ENCODE data around the gene MRPL43. TPM values are rescaled to one million over a fixed set of nuclear protein-coding genes. Genes with fewer than 3 reads are reported as not detected.

The MRPL43 gene
- total and polyA plus RNA-seq, 10 of the 15 experiments (the other 5 are each of a cell fraction or from before 2014, with no cell fraction given): 16.6 to 108 (median 65.1) TPM

DNA sequence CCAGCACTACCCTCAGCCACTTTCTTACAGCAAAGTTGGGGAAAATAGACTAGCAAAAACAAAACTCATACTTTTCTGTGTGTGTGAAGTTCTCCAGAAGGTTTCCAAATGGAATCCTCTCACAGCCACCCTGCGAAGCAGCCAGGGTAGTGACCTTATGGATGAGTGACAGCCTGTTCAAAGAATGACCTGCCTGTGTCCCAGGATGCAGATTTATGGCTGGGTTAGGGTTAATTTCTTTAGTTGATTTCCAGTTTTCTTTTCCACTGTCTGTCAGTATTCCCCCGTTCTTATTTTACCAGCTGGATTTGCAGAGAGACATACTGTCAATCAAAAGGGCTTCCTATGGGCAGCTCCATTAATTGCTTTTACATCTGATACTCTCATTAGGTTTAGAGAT, 20.4 kb downstream of the MRPL43 start (continued):
- TF ChIP-seq, protein P1, sequence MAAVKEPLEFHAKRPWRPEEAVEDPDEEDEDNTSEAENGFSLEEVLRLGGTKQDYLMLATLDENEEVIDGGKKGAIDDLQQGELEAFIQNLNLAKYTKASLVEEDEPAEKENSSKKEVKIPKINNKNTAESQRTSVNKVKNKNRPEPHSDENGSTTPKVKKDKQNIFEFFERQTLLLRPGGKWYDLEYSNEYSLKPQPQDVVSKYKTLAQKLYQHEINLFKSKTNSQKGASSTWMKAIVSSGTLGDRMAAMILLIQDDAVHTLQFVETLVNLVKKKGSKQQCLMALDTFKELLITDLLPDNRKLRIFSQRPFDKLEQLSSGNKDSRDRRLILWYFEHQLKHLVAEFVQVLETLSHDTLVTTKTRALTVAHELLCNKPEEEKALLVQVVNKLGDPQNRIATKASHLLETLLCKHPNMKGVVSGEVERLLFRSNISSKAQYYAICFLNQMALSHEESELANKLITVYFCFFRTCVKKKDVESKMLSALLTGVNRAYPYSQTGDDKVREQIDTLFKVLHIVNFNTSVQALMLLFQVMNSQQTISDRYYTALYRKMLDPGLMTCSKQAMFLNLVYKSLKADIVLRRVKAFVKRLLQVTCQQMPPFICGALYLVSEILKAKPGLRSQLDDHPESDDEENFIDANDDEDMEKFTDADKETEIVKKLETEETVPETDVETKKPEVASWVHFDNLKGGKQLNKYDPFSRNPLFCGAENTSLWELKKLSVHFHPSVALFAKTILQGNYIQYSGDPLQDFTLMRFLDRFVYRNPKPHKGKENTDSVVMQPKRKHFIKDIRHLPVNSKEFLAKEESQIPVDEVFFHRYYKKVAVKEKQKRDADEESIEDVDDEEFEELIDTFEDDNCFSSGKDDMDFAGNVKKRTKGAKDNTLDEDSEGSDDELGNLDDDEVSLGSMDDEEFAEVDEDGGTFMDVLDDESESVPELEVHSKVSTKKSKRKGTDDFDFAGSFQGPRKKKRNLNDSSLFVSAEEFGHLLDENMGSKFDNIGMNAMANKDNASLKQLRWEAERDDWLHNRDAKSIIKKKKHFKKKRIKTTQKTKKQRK (IDR thresholded peaks at IDR 0.05; ENCODE audit: low read depth, low read length): no peak

GRCh38 chr10:100965820-100966219, 21.5 kb downstream of the MRPL43 start:
- ChIA-PET CTCF (interaction anchor here (0.5 to 4.6 kb wide), 6 partner anchors 10 to 103 kb away, joined by 3 to 29 read pairs (median 4); no protein-coding TSS in a partner anchor), SMC1A (ENCODE audit: uncharacterized antibody, unreplicated experiment) (interaction anchor here (1.1 kb wide), 1 partner anchor 49 kb away, joined by 3 read pairs; no protein-coding TSS in a partner anchor), RAD21 (ENCODE audit: unreplicated experiment) (no interaction called here), POLR2A (no interaction called here)
- FAIRE-seq (no peak), DNase-seq (ENCODE audit: low read depth, low spot score) (no peak), ATAC-seq (no peak)
- H3K27me3 ChIP-seq (replicated peaks in 1 of 2; ENCODE audit: control insufficient read depth in 2 of 2, insufficient read depth in 2 of 2, low read length in 1 of 2): no peaks in the 10 kb centered on the region
- no peak overlapping the region for H3K9ac ChIP-seq (ENCODE audit: control insufficient read depth, insufficient read depth, low read length)
- no peak overlapping the region for H3K27ac ChIP-seq (ENCODE audit: control insufficient read depth, insufficient read depth)
- no peak overlapping the region for H3K4me3 ChIP-seq
- WGBS (ENCODE audit: insufficient coverage, insufficient replicate concordance, low lambda C conversion rate, missing lambda C conversion rate): 73% methylated on average over 5 of the region's 5 CpGs
- H3K9me3 ChIP-seq (replicated peaks; ENCODE audit: control insufficient read depth, insufficient read depth, low read length): no peaks in the 10 kb centered on the region
- no peaks in the 10 kb centered on the region for H3K79me2 ChIP-seq (ENCODE audit: control insufficient read depth, insufficient read depth, low read length)
- peaks cover 3% of the 10 kb centered on the region; the same call in 1 of the 2 replicates for H3K4me1 ChIP-seq (ENCODE audit: control insufficient read depth, insufficient read depth, low read length)
- no peaks in the 10 kb centered on the region for H4K20me1 ChIP-seq (ENCODE audit: control insufficient read depth, insufficient read depth)
- BruUV-seq (replicated peaks): no TSS peak
- intact Hi-C loops (cut with micrococcal nuclease; ENCODE audit: unreplicated experiment): no loop called here
- in situ Hi-C loops (cut with MboI): no loop called here
- peaks cover 2 to 4% of the 10 kb centered on the region in 2 experiments; a peak in 3 of 4 replicates for H3K36me3 ChIP-seq (ENCODE audit: control insufficient read depth in 2 of 2, insufficient read depth in 2 of 2, low read length in 1 of 2)
- no peak overlapping the region for H3K4me2 ChIP-seq (ENCODE audit: control insufficient read depth, insufficient read depth)
- H2AFZ ChIP-seq (ENCODE audit: control insufficient read depth, low read depth, low read length): no peak overlapping the region
- TF ChIP-seq NR2C1 (IDR thresholded peaks at IDR 0.05): no peak
- no peak for TF ChIP-seq IKZF2 (IDR thresholded peaks at IDR 0.05)
- TF ChIP-seq SKIL (IDR thresholded peaks at IDR 0.05; ENCODE audit: low read depth, poor library complexity, severe bottlenecking): no peak
- TF ChIP-seq BRCA1 (IDR thresholded peaks at IDR 0.05; ENCODE audit: low read depth, low read length): no peak
- TF ChIP-seq STAT1 (conservative IDR thresholded peaks at IDR 0.05): no peak
- no peak for TF ChIP-seq GATAD2B (conservative IDR thresholded peaks at IDR 0.05; ENCODE audit: low read depth)
- no peak for TF ChIP-seq CREM (IDR thresholded peaks at IDR 0.05; ENCODE audit: low read depth)
- no peak for TF ChIP-seq HDGF (IDR thresholded peaks at IDR 0.05)
- TF ChIP-seq JUNB (IDR thresholded peaks at IDR 0.05): no peak
- TF ChIP-seq FOXM1 (IDR thresholded peaks at IDR 0.05; ENCODE audit: low read depth, low read length): no peak
- no peak for TF ChIP-seq ZBTB33 (IDR thresholded peaks at IDR 0.05)

Data from GM12878 (cell line).